Measurements from ENCODE around the gene CTTN. TPM values are rescaled to one million over a fixed set of nuclear protein-coding genes. Genes with fewer than 3 reads are reported as not detected.

CTTN gene
- total and polyA plus RNA-seq, 2 of the 8 experiments (the other 6 are each of a cell fraction or from before 2014, with no cell fraction given) = 84.6 to 216 TPM

- Histone ChIP-seq H3K4me2 (ENCODE audit: insufficient read depth in 1 of 2, low read depth in 2 of 2, low read length in 2 of 2) (no peak overlapping the region), H4K91ac (replicated peaks; ENCODE audit: insufficient read length, low read length) (no peak overlapping the region), H3K36me3 (ENCODE audit: control insufficient read depth in 2 of 4, insufficient read depth in 4 of 4, low read length in 3 of 4) (peaks cover 27 to 84% (median 72%) of the 10 kb centered on the region in 4 experiments), H2BK20ac (ENCODE audit: low read length) (no peak overlapping the region), H2BK15ac (ENCODE audit: low read length) (no peak overlapping the region), H3K79me2 (ENCODE audit: control insufficient read depth in 1 of 2, insufficient read depth in 2 of 2, low read length in 2 of 2) (no peaks in the 10 kb centered on the region), H3K18ac (ENCODE audit: extremely low read depth, low read length) (no peak overlapping the region), H2AFZ (ENCODE audit: low read length) (no peak overlapping the region), H4K8ac (ENCODE audit: extremely low read depth, insufficient read depth, low read length) (peak overlapping the region; percentile 46; the same call in 1 of the 2 replicates), H3K56ac (replicated peaks; ENCODE audit: insufficient read length, low read depth, low read length) (no peak overlapping the region), H3K9me3 (ENCODE audit: insufficient read depth in 2 of 2, low read depth in 1 of 2, low read length in 1 of 2) (no peaks in the 10 kb centered on the region), H4K5ac (ENCODE audit: insufficient read length, low read depth, low read length) (no peak overlapping the region), H4K20me1 (replicated peaks in 1 of 2; ENCODE audit: control insufficient read depth in 1 of 2, insufficient read depth in 2 of 2, low read length in 2 of 2) (peaks cover 12 to 32% of the 10 kb centered on the region in 2 experiments), H3K4ac (replicated peaks; ENCODE audit: insufficient read length, low read depth, low read length) (no peak overlapping the region), H3K23ac (ENCODE audit: insufficient read length) (no peak overlapping the region), H3K27me3 (replicated peaks in 1 of 4; ENCODE audit: control insufficient read depth in 3 of 4, extremely low read depth in 1 of 4, insufficient read depth in 3 of 4, low read length in 3 of 4) (no peaks in the 10 kb centered on the region), H2BK120ac (replicated peaks; ENCODE audit: low read depth, low read length) (no peak overlapping the region), H3K14ac (ENCODE audit: insufficient read length) (no peak overlapping the region), H3K4me1 (replicated peaks in 1 of 4; ENCODE audit: control insufficient read depth in 3 of 4, insufficient read depth in 4 of 4, low read length in 3 of 4) (peaks cover 0 to 3% (median 0%) of the 10 kb centered on the region in 4 experiments; a peak in 1 of 7 replicates), H3K79me1 (ENCODE audit: low read depth, low read length) (no peaks in the 10 kb centered on the region), H2AK5ac (ENCODE audit: low read depth, low read length) (no peak overlapping the region), H2BK5ac (ENCODE audit: low read depth, low read length) (no peak overlapping the region), H3K9ac (replicated peaks in 1 of 4; ENCODE audit: extremely low read depth in 1 of 4, low read depth in 3 of 4, low read length in 3 of 4) (no peak overlapping the region), H3K23me2 (ENCODE audit: low read depth, low read length) (no peaks in the 10 kb centered on the region), H3K27ac (ENCODE audit: low read depth, low read length) (no peak overlapping the region; the same call in 1 of the 2 replicates), H2BK12ac (ENCODE audit: low read depth, low read length) (no peak overlapping the region), H3K4me3 (ENCODE audit: extremely low read depth in 1 of 4, insufficient read depth in 2 of 4, low read depth in 3 of 4, low read length in 4 of 4) (no peak overlapping the region)
- FAIRE-seq = no peak
- 90% methylated on average over 31 of the region's 36 CpGs; no CpG with 5 or more reads in 1 of the 2 experiments for WGBS, 2 experiments (ENCODE audit: extremely low coverage in 1 of 2, insufficient coverage in 1 of 2, insufficient read length in 1 of 2, insufficient replicate concordance in 2 of 2, low coverage in 1 of 2, low lambda C conversion rate in 2 of 2, missing lambda C conversion rate in 1 of 2)
- ChIA-PET CTCF (ENCODE audit: partially characterized antibody) (no interaction called here), POLR2A (ENCODE audit: partially characterized antibody) (interaction anchor here (0.9 to 1.8 kb wide), 3 partner anchors 9 to 32 kb away, joined by 3 to 4 read pairs (median 3); no protein-coding TSS in a partner anchor)
- no peak for DNase-seq (ENCODE audit: low read depth in 1 of 2, low spot score in 2 of 2)
- TF ChIP-seq CREB1 (IDR thresholded peaks at IDR 0.05) = no peak
- TF ChIP-seq FOSL1 (IDR thresholded peaks at IDR 0.05; ENCODE audit: insufficient read depth, low read depth, low read length) = no peak
- TF ChIP-seq CHD2 (IDR thresholded peaks at IDR 0.05; ENCODE audit: low read length) = no peak
- TF ChIP-seq JUN (IDR thresholded peaks at IDR 0.05; ENCODE audit: low read depth, low read length) = no peak
- TF ChIP-seq EZH2 (IDR thresholded peaks at IDR 0.05; ENCODE audit: low read depth, low read length, severe bottlenecking) = no peak
- no peak for TF ChIP-seq ATF2 (IDR thresholded peaks at IDR 0.05; ENCODE audit: low read length)
- TF ChIP-seq CHD1 (IDR thresholded peaks at IDR 0.05; ENCODE audit: low read depth, low read length) = no peak
- TF ChIP-seq SAP30 (IDR thresholded peaks at IDR 0.05; ENCODE audit: insufficient read depth, insufficient replicate concordance, low read length) = no peak
- no peak for TF ChIP-seq TCF12 (IDR thresholded peaks at IDR 0.05; ENCODE audit: low read depth, low read length)
- TF ChIP-seq TAF1 (IDR thresholded peaks at IDR 0.05; ENCODE audit: low read depth, low read length) = no peak
Measured at GRCh38 chr11:70433966-70434812, 35.9 kb downstream of the CTTN start.

Measured in H1 (cell line).